Gastroesophageal sphincter (tissue), 4 donors: ENCODE measurements around the gene PSMB9. TPM values are rescaled to one million over a fixed set of nuclear protein-coding genes. Genes with fewer than 3 reads are reported as not detected.
A peak's percentile ranks its signal among the peaks of the same experiment; 100 is the strongest.

Experiments
- ATAC-seq: fragments of 150-250 bp; one replicate; pipeline ENCODE4 v1.9.1; 2016; ENCODE audit warnings: mild to moderate bottlenecking, moderate library complexity
- H3K27ac ChIP-seq, 4 donors: fragments of 200-600 bp; sonication (generic) in 3 of 4; 1 replicate in 3 of 4; 2 replicates in 1 of 4; pipeline ENCODE4 v1.5.1; 2016 to 2019
- H3K27me3 ChIP-seq: fragments of 200-600 bp; sonication (generic); one replicate; pipeline ENCODE4 v1.5.1; 2019
- H3K36me3 ChIP-seq, 2 donors: fragments of 200-600 bp; sonication (generic); one replicate each; pipeline ENCODE4 v1.5.1; 2019; ENCODE audit warnings: control low read depth in 1 of 2
- H3K4me1 ChIP-seq, 3 donors: fragments of 200-600 bp; sonication (generic); 1 replicate in 2 of 3; 2 replicates in 1 of 3; pipeline ENCODE4 v1.5.1; 2016 to 2019; ENCODE audit warnings: control low read depth in 2 of 3
- H3K4me3 ChIP-seq, 2 donors: fragments of 200-600 bp; sonication (generic); one replicate each; pipeline ENCODE4 v1.5.1; 2019; ENCODE audit warnings: mild to moderate bottlenecking in 1 of 2, moderate library complexity in 1 of 2
- H3K9me3 ChIP-seq, 3 donors: fragments of 200-600 bp; sonication (generic); one replicate each; pipeline ENCODE4 v1.5.1; 2017 to 2019; ENCODE audit warnings: control low read depth in 2 of 3
- EP300 ChIP-seq: sonication (generic); formaldehyde crosslinking; IDR thresholded peaks from one replicate; pipeline ENCODE4 v1.6.1; 2017; ENCODE audit warnings: antibody characterized with exemption, mild to moderate bottlenecking
- POLR2A ChIP-seq, 2 donors: fragments of 450-650 bp; IDR thresholded peaks; one replicate each; pipeline ENCODE4 v1.6.1; 2017; ENCODE audit warnings: antibody characterized with exemption in 2 of 2, mild to moderate bottlenecking in 2 of 2, moderate library complexity in 1 of 2
- POLR2AphosphoS5 ChIP-seq: sonication (generic); formaldehyde crosslinking; IDR thresholded peaks from one replicate; pipeline ENCODE4 v1.6.1; 2017; ENCODE audit warnings: antibody characterized with exemption
- WGBS, 2 donors: methylation state at CpG; one replicate each; pipeline ENCODE4 v1.1.5; 2018; ENCODE audit warnings: low coverage in 1 of 2; 5-methylcytosine and 5-hydroxymethylcytosine counted together
- total RNA-seq, 4 donors: library from RNA; depleted of rRNA; stranded (reverse); fragments of >200 nt; gene quantifications; one replicate each; pipeline ENCODE4 v1.1.0, GENCODE V29; 2016
- TF ChIP-seq, protein P1 (sequence below), 4 experiments: fragments of 200-600 bp in 2 of 4; fragments of 450-650 bp in 2 of 4; sonication (generic) in 1 of 4; IDR thresholded peaks; one replicate each; pipeline ENCODE4 v1.5.1; 2017 to 2019; ENCODE audit warnings: antibody characterized with exemption in 4 of 4, mild to moderate bottlenecking in 2 of 4, moderate library complexity in 2 of 4

The PSMB9 gene
- total RNA-seq, 4 donors from 2014 or later, result 12.9 to 19.7 (median 15.8) TPM

- H3K9me3 ChIP-seq, result no peaks in the 10 kb centered on the region
- peak; percentile 74 for ATAC-seq
- H3K27me3 ChIP-seq, result no peaks in the 10 kb centered on the region
- no peaks in the 10 kb centered on the region for H3K4me1 ChIP-seq
- no peak overlapping the region for H3K4me3 ChIP-seq
- 0 to 41% methylated on average over 1 to 2 of the region's 2 CpGs for WGBS, 2 donors
- peak overlapping the region in 1 of 4 donors; percentile 18 for H3K27ac ChIP-seq
- peaks cover 0 to 26% of the 10 kb centered on the region in 2 donors for H3K36me3 ChIP-seq
- no peak for TF ChIP-seq EP300
- TF ChIP-seq, protein P1, sequence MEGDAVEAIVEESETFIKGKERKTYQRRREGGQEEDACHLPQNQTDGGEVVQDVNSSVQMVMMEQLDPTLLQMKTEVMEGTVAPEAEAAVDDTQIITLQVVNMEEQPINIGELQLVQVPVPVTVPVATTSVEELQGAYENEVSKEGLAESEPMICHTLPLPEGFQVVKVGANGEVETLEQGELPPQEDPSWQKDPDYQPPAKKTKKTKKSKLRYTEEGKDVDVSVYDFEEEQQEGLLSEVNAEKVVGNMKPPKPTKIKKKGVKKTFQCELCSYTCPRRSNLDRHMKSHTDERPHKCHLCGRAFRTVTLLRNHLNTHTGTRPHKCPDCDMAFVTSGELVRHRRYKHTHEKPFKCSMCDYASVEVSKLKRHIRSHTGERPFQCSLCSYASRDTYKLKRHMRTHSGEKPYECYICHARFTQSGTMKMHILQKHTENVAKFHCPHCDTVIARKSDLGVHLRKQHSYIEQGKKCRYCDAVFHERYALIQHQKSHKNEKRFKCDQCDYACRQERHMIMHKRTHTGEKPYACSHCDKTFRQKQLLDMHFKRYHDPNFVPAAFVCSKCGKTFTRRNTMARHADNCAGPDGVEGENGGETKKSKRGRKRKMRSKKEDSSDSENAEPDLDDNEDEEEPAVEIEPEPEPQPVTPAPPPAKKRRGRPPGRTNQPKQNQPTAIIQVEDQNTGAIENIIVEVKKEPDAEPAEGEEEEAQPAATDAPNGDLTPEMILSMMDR (IDR thresholded peaks at IDR 0.05), result peak in 2 of 4 experiments; percentile 29 to 48
- no peak for TF ChIP-seq POLR2AphosphoS5
Observed at GRCh38 chr6:32825966-32826365, 28.0 kb upstream of the PSMB9 start.

DNA sequence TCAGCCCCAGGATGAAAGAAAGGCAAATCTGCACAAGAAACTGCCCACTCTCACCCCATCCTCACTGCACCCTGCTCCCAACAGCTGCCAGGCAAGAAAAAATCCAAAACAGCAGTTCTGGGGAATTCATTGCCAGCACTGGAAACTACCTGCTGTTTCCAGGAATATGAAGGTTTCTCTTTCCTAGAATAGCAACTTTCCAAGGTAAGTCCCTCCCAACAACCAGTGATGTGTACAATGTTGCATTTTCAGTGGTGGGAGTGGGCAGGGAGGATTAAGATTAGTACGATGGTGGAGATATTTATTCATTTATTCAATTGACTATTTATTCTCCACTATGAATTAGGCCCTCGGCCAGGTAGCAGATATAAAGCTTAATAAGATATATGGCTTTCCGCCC lies 27.0 kb upstream of the PSMB9 start:
- WGBS, 2 donors, result 63 to 86% methylated on average over 1 to 3 of the region's 3 CpGs
- no peaks in the 10 kb centered on the region for H3K4me1 ChIP-seq
- TF ChIP-seq POLR2A (IDR thresholded peaks at IDR 0.05), result no peak
- TF ChIP-seq, protein P1 (IDR thresholded peaks at IDR 0.05), result no peak
- TF ChIP-seq EP300, result no peak
- TF ChIP-seq POLR2AphosphoS5, result no peak
- ATAC-seq, result no peak
- no peaks in the 10 kb centered on the region for H3K27me3 ChIP-seq
- H3K27ac ChIP-seq, result peak overlapping the region in 1 of 4 donors; percentile 18
- H3K9me3 ChIP-seq, result no peaks in the 10 kb centered on the region
- no peak overlapping the region for H3K4me3 ChIP-seq
- peaks cover 0 to 37% of the 10 kb centered on the region in 2 donors for H3K36me3 ChIP-seq

GRCh38 chr6:32829495-32829894 lies 24.5 kb upstream of the PSMB9 start:
- Histone ChIP-seq H3K27me3 (no peaks in the 10 kb centered on the region), H3K9me3 (no peaks in the 10 kb centered on the region), H3K27ac (no peak overlapping the region), H3K4me3 (no peak overlapping the region), H3K36me3 (peaks cover 0 to 50% of the 10 kb centered on the region in 2 donors), H3K4me1 (no peaks in the 10 kb centered on the region)
- TF ChIP-seq EP300, result no peak
- TF ChIP-seq POLR2AphosphoS5, result no peak
- TF ChIP-seq POLR2A (IDR thresholded peaks at IDR 0.05), result no peak
- 56 to 58% methylated on average over 3 of the region's 7 CpGs for WGBS, 2 donors
- no peak for ATAC-seq

- no peaks in the 10 kb centered on the region for H3K9me3 ChIP-seq
- H3K27me3 ChIP-seq, result no peaks in the 10 kb centered on the region
- no peak for ATAC-seq
- WGBS, 2 donors, result 90% methylated on average over 2 of the region's 5 CpGs; no CpG with 5 or more reads in 1 of the 2 donors
- no peak overlapping the region for H3K4me3 ChIP-seq
- TF ChIP-seq, protein P1 (IDR thresholded peaks at IDR 0.05), result no peak
- TF ChIP-seq POLR2A (IDR thresholded peaks at IDR 0.05) (no peak), EP300 (no peak), POLR2AphosphoS5 (no peak)
- H3K4me1 ChIP-seq, result no peaks in the 10 kb centered on the region
- H3K27ac ChIP-seq, result no peak overlapping the region
- H3K36me3 ChIP-seq, result peaks cover 0 to 55% of the 10 kb centered on the region in 2 donors
Observed at GRCh38 chr6:32830017-32830416, 24.0 kb upstream of the PSMB9 start.

GRCh38 chr6:32830936-32831335 lies 23.1 kb upstream of the PSMB9 start:
- Histone ChIP-seq H3K36me3 (peaks cover 0 to 64% of the 10 kb centered on the region in 2 donors), H3K27ac (no peak overlapping the region)
- WGBS, 2 donors, result 68 to 74% methylated on average over 3 to 5 of the region's 5 CpGs

More at GRCh38 chr6:32830936-32831335, 23.1 kb upstream of the PSMB9 start:
- Histone ChIP-seq H3K4me3 (no peak overlapping the region), H3K9me3 (no peaks in the 10 kb centered on the region), H3K4me1 (no peaks in the 10 kb centered on the region), H3K27me3 (no peaks in the 10 kb centered on the region)
- TF ChIP-seq, protein P1 (IDR thresholded peaks at IDR 0.05), result no peak
- TF ChIP-seq POLR2A (IDR thresholded peaks at IDR 0.05), result no peak
- no peak for ATAC-seq
